Kidney epithelial cell (primary cell): ENCODE measurements around the gene CD109. TPM values are rescaled to one million over a fixed set of nuclear protein-coding genes. Genes with fewer than 3 reads are reported as not detected.

Experiments
- DNase-seq: peaks from one replicate; pipeline ENCODE4 v3.0.0-alpha.2; 2010; ENCODE audit warnings: low read depth
- H3K27me3 ChIP-seq: 2 replicates; pipeline ENCODE4 v1.6.0; 2011; ENCODE audit warnings: low read length; ENCODE audit not compliant: control insufficient read depth, insufficient read depth
- H3K36me3 ChIP-seq: 2 replicates; pipeline ENCODE4 v1.5.1; 2011; ENCODE audit warnings: low read length; ENCODE audit not compliant: control insufficient read depth, insufficient read depth
- H3K4me3 ChIP-seq: 2 replicates; pipeline ENCODE4 v1.5.1; 2011; ENCODE audit warnings: low read depth, mild to moderate bottlenecking, control low read depth, low read length
- CTCF ChIP-seq: IDR thresholded peaks from 2 replicates; pipeline ENCODE4 v1.5.1; 2011; ENCODE audit warnings: mild to moderate bottlenecking, moderate library complexity, low read length, control low read depth, inconsistent platforms; ENCODE audit not compliant: insufficient read depth, poor library complexity, severe bottlenecking
- total RNA-seq: library from RNA; depleted of rRNA; stranded (reverse); fragments of >200 nt; gene quantifications from 2 replicates; pipeline ENCODE4 v1.2.3, GENCODE V29; 2015

CD109 gene
- total RNA-seq, 1 donor from 2014 or later: 8.6 TPM

GRCh38 chr6:73746787-73747186, 50.8 kb downstream of the CD109 start:
- no peak overlapping the region for H3K4me3 ChIP-seq
- H3K36me3 ChIP-seq: no peaks in the 10 kb centered on the region
- TF ChIP-seq CTCF: no peak
- DNase-seq: no peak
- H3K27me3 ChIP-seq: no peaks in the 10 kb centered on the region

- TF ChIP-seq CTCF: no peak
- H3K4me3 ChIP-seq: no peak overlapping the region
- no peak for DNase-seq
- H3K27me3 ChIP-seq: no peaks in the 10 kb centered on the region
- H3K36me3 ChIP-seq: no peaks in the 10 kb centered on the region
Observed at GRCh38 chr6:73747289-73747688, 51.3 kb downstream of the CD109 start.

GRCh38 chr6:73752943-73753342, 56.9 kb downstream of the CD109 start:
- H3K36me3 ChIP-seq: no peaks in the 10 kb centered on the region

GRCh38 chr6:73766040-73766439, 70.0 kb downstream of the CD109 start:
- H3K4me3 ChIP-seq: no peak overlapping the region
- no peak for TF ChIP-seq CTCF
- no peaks in the 10 kb centered on the region for H3K36me3 ChIP-seq
- H3K27me3 ChIP-seq: no peaks in the 10 kb centered on the region
- no peak for DNase-seq

More at GRCh38 chr6:73752943-73753342, 56.9 kb downstream of the CD109 start:
- no peak for DNase-seq
- no peak for TF ChIP-seq CTCF
- Histone ChIP-seq H3K4me3 (no peak overlapping the region), H3K27me3 (no peaks in the 10 kb centered on the region)

GRCh38 chr6:73768558-73768957, 72.6 kb downstream of the CD109 start:
- H3K4me3 ChIP-seq: no peak overlapping the region
- TF ChIP-seq CTCF: no peak
- DNase-seq: no peak
- no peaks in the 10 kb centered on the region for H3K36me3 ChIP-seq
- H3K27me3 ChIP-seq: no peaks in the 10 kb centered on the region

GRCh38 chr6:73769976-73770375, 74.0 kb downstream of the CD109 start:
- no peak for TF ChIP-seq CTCF
- DNase-seq: no peak
- no peak overlapping the region for H3K4me3 ChIP-seq
- H3K27me3 ChIP-seq: no peaks in the 10 kb centered on the region
- no peaks in the 10 kb centered on the region for H3K36me3 ChIP-seq
